Glutamatergic neuron (in vitro differentiated cells): ENCODE measurements around the gene RSAD1. TPM values are rescaled to one million over a fixed set of nuclear protein-coding genes. Genes with fewer than 3 reads are reported as not detected.

Experiments used
- DNase-seq: peaks from one replicate; pipeline ENCODE4 v3.0.0; 2022
- H3K27ac Mint-ChIP-seq: one replicate; pipeline ENCODE4 v1.8.0; 2020; ENCODE audit warnings: mild to moderate bottlenecking, mixed read lengths, inconsistent platforms; ENCODE audit not compliant: unreplicated experiment
- H3K27me3 Mint-ChIP-seq: one replicate; pipeline ENCODE4 v1.8.0; 2020; ENCODE audit warnings: mild to moderate bottlenecking, moderate library complexity, mixed read lengths, inconsistent platforms; ENCODE audit not compliant: unreplicated experiment
- H3K36me3 Mint-ChIP-seq: one replicate; pipeline ENCODE4 v1.8.0; 2020; ENCODE audit warnings: mild to moderate bottlenecking, mixed read lengths, inconsistent platforms; ENCODE audit not compliant: unreplicated experiment
- H3K4me1 Mint-ChIP-seq: one replicate; pipeline ENCODE4 v1.8.0; 2020; ENCODE audit warnings: mild to moderate bottlenecking, low read depth, mixed read lengths, inconsistent platforms; ENCODE audit not compliant: unreplicated experiment
- H3K4me3 Mint-ChIP-seq: one replicate; pipeline ENCODE4 v1.8.0; 2020; ENCODE audit warnings: mild to moderate bottlenecking, mixed read lengths, inconsistent platforms; ENCODE audit not compliant: unreplicated experiment
- H3K9me3 Mint-ChIP-seq: one replicate; pipeline ENCODE4 v1.8.0; 2020; ENCODE audit warnings: mild to moderate bottlenecking, moderate library complexity, mixed read lengths, inconsistent platforms; ENCODE audit not compliant: unreplicated experiment
- CTCF ChIP-seq: fragments of 200-600 bp; sonication (generic); IDR thresholded peaks from one replicate; pipeline ENCODE4 v1.5.0; 2021; ENCODE audit not compliant: partially characterized antibody, unreplicated experiment
- total RNA-seq: library from RNA; stranded (reverse); fragmentation: NEBNext Ultra II Directional; extraction: Animal tissue kit (Norgen Biotek cat#: 25700); gene quantifications from one replicate; pipeline ENCODE4 v1.2.1, GENCODE V29; 2021; ENCODE audit not compliant: unreplicated experiment

The RSAD1 gene
- total RNA-seq, 1 donor from 2014 or later, result 22.0 TPM

GRCh38 chr17:50514936-50515702 lies 36.5 kb downstream of the RSAD1 start:
- no peak for TF ChIP-seq CTCF
- Mint-ChIP-seq H3K4me3 (no peak overlapping the region), H3K27ac (no peak overlapping the region), H3K36me3 (no peaks in the 10 kb centered on the region), H3K4me1 (peaks cover 18% of the 10 kb centered on the region), H3K27me3 (peaks cover 5% of the 10 kb centered on the region), H3K9me3 (no peaks in the 10 kb centered on the region)
- no peak for DNase-seq

GRCh38 chr17:50517011-50517410 lies 38.4 kb downstream of the RSAD1 start:
- no peaks in the 10 kb centered on the region for H3K9me3 Mint-ChIP-seq
- H3K4me1 Mint-ChIP-seq, result peaks cover 11% of the 10 kb centered on the region
- peaks cover 5% of the 10 kb centered on the region for H3K27me3 Mint-ChIP-seq
- H3K36me3 Mint-ChIP-seq, result no peaks in the 10 kb centered on the region
- H3K4me3 Mint-ChIP-seq, result no peak overlapping the region
- no peak overlapping the region for H3K27ac Mint-ChIP-seq
- DNase-seq, result no peak
- no peak for TF ChIP-seq CTCF

- no peak for TF ChIP-seq CTCF
- H3K27ac Mint-ChIP-seq, result no peak overlapping the region
- DNase-seq, result no peak
- H3K4me3 Mint-ChIP-seq, result no peak overlapping the region
- peaks cover 11% of the 10 kb centered on the region for H3K4me1 Mint-ChIP-seq
- peaks cover 5% of the 10 kb centered on the region for H3K27me3 Mint-ChIP-seq
- H3K36me3 Mint-ChIP-seq, result no peaks in the 10 kb centered on the region
- H3K9me3 Mint-ChIP-seq, result no peaks in the 10 kb centered on the region
Measured at GRCh38 chr17:50517504-50518383, 39.1 kb downstream of the RSAD1 start.

- H3K27me3 Mint-ChIP-seq, result peaks cover 5% of the 10 kb centered on the region
- no peak overlapping the region for H3K4me3 Mint-ChIP-seq
- H3K4me1 Mint-ChIP-seq, result peaks cover 11% of the 10 kb centered on the region
- TF ChIP-seq CTCF, result no peak
- DNase-seq, result peak; percentile 35
- no peaks in the 10 kb centered on the region for H3K36me3 Mint-ChIP-seq
- no peaks in the 10 kb centered on the region for H3K9me3 Mint-ChIP-seq
- no peak overlapping the region for H3K27ac Mint-ChIP-seq
Measured at GRCh38 chr17:50518384-50519023, 39.8 kb downstream of the RSAD1 start.
